Measurements from ENCODE around the gene PRKCB. TPM values are rescaled to one million over a fixed set of nuclear protein-coding genes. Genes with fewer than 3 reads are reported as not detected.

PRKCB gene
- total RNA-seq, 4 donors from 2014 or later = 2.0 to 8.6 (median 4.0) TPM

DNA sequence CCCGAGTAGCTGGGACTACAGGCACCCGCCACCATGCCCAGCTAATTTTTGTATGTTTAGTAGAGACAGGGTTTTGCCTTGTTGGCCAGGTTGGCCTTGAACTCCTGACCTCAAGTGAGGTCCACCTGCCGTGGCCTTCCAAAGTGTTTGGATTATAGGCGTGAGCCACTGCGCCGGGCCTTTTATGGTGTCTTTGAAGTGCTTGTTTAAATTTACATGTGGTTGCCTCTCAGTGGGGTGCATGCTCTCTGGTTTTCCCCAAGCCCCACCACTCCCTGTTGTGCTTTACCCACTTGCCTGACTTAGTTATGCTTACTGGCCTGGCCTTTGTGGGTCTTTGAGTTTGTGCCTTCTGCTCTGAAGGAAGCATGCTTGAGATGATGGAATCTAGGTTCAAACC lies 132.0 kb downstream of the PRKCB start:
- no peaks in the 10 kb centered on the region for H3K4me1 ChIP-seq

DNA sequence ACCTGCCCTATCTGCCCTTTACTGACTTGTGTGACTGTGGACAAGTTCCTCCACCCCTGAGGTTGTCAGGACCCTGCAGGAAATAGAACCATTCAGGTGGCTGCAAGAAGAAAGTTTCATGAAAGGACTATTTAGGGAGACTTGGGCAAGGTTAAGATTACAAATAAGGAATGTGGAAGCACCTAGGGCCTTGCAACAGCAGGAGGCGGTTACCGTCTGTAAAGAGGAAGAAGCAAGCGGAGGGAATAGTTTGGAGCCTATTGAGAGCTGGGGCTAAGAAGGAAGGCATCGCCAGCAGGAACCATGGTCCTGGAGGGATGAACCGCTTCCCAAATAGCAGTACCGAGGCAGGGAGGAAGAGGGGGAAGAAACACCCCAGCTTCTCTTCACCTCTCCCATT lies 132.4 kb downstream of the PRKCB start:
- Histone ChIP-seq H3K27me3 (no peaks in the 10 kb centered on the region), H3K9me3 (no peaks in the 10 kb centered on the region), H3K4me1 (no peaks in the 10 kb centered on the region), H3K27ac (no peak overlapping the region), H3K4me3 (replicated peaks in 1 of 3) (no peak overlapping the region), H3K36me3 (no peaks in the 10 kb centered on the region)
- TF ChIP-seq POLR2A (IDR thresholded peaks at IDR 0.05) = no peak
- TF ChIP-seq, protein P1, sequence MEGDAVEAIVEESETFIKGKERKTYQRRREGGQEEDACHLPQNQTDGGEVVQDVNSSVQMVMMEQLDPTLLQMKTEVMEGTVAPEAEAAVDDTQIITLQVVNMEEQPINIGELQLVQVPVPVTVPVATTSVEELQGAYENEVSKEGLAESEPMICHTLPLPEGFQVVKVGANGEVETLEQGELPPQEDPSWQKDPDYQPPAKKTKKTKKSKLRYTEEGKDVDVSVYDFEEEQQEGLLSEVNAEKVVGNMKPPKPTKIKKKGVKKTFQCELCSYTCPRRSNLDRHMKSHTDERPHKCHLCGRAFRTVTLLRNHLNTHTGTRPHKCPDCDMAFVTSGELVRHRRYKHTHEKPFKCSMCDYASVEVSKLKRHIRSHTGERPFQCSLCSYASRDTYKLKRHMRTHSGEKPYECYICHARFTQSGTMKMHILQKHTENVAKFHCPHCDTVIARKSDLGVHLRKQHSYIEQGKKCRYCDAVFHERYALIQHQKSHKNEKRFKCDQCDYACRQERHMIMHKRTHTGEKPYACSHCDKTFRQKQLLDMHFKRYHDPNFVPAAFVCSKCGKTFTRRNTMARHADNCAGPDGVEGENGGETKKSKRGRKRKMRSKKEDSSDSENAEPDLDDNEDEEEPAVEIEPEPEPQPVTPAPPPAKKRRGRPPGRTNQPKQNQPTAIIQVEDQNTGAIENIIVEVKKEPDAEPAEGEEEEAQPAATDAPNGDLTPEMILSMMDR (IDR thresholded peaks at IDR 0.05) = no peak
- no peak for DNase-seq
- 70 to 85% methylated on average over 6 of the region's 6 CpGs for WGBS, 2 donors
- intact Hi-C loops (cut with DNase I) = no loop called here

More for the DNA sequence above, 132.0 kb downstream of the PRKCB start:
- intact Hi-C loops (cut with DNase I) = no loop called here
- WGBS, 2 donors = 87 to 91% methylated on average over 5 to 6 of the region's 6 CpGs
- Histone ChIP-seq H3K27me3 (no peaks in the 10 kb centered on the region), H3K9me3 (no peaks in the 10 kb centered on the region), H3K36me3 (no peaks in the 10 kb centered on the region), H3K4me3 (replicated peaks in 1 of 3) (no peak overlapping the region), H3K27ac (no peak overlapping the region)
- TF ChIP-seq POLR2A (IDR thresholded peaks at IDR 0.05) = no peak
- TF ChIP-seq, protein P1 (IDR thresholded peaks at IDR 0.05) = no peak
- DNase-seq = no peak

DNA sequence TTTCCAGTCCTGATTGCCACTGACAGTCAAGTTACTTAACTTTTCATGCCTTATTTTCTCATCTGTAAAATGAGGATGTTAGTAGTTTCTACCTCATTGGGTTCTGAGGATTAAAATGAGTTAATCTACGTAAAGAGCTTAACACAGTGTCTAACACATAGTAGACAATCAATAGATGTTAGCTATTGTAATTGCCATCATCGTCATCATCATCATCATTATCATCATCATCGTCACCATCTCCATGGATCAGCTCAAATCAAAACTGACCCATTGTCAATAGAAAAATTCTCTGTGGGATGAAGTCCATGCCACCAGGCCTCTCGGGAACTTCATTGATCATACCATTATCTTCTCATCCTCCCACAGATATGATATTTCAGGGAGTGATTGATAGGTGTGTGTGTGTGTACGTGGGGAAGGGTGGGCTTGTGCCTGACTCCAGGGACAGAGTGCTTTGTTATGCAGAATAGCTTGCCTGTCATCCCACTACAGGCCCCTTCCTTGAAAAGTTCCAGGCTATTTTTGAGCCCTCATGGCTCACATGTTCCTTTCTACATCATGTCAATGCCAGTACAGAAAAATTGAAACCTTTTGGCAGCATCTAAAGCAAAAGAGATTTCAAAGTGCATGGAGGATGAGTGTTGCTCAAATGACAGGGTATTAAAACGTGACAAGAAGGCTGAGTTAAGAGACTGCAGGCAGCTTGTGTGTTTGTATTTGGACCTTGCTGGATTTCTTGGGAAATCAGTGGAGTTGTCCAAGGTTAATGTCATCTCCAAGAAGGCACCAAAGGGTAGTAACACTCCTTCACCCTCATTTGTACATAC lies 133.9 kb downstream of the PRKCB start:
- no peak for TF ChIP-seq POLR2A (IDR thresholded peaks at IDR 0.05)
- no peak overlapping the region for H3K27ac ChIP-seq
- intact Hi-C loops (cut with DNase I) = no loop called here
- no peaks in the 10 kb centered on the region for H3K9me3 ChIP-seq
- 71 to 82% methylated on average over 6 of the region's 6 CpGs for WGBS, 2 donors
- H3K4me3 ChIP-seq (replicated peaks in 1 of 3) = no peak overlapping the region
- no peaks in the 10 kb centered on the region for H3K4me1 ChIP-seq
- DNase-seq = no peak
- H3K36me3 ChIP-seq = no peaks in the 10 kb centered on the region
- no peaks in the 10 kb centered on the region for H3K27me3 ChIP-seq

DNA sequence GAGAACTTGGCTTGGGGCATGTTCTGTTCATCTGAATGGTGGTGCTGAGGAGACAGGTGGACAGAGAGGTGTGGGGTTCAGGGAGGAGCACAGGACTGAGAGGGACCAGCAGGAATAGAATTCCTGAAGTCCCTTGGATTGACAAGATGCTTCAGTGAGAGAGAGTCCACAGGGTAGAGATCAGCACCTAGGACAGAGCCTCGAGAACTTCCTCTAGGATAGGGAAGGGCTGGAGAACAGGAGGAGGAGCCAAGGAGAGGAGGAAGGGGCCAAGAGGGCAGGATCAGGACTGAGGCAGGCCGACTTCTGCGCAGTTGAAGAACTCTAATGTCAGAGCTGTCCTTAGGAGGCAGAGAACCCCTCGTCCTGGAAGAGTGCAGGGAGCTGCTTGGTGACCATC lies 138.4 kb downstream of the PRKCB start:
- Histone ChIP-seq H3K4me1 (no peaks in the 10 kb centered on the region), H3K9me3 (no peaks in the 10 kb centered on the region), H3K36me3 (no peaks in the 10 kb centered on the region), H3K27me3 (no peaks in the 10 kb centered on the region), H3K4me3 (replicated peaks in 1 of 3) (no peak overlapping the region), H3K27ac (no peak overlapping the region)
- TF ChIP-seq POLR2A (IDR thresholded peaks at IDR 0.05) = no peak
- TF ChIP-seq, protein P1 (IDR thresholded peaks at IDR 0.05) = no peak
- intact Hi-C loops (cut with DNase I) = no loop called here
- no peak for DNase-seq
- 26 to 42% methylated on average over 4 of the region's 4 CpGs for WGBS, 2 donors

DNA sequence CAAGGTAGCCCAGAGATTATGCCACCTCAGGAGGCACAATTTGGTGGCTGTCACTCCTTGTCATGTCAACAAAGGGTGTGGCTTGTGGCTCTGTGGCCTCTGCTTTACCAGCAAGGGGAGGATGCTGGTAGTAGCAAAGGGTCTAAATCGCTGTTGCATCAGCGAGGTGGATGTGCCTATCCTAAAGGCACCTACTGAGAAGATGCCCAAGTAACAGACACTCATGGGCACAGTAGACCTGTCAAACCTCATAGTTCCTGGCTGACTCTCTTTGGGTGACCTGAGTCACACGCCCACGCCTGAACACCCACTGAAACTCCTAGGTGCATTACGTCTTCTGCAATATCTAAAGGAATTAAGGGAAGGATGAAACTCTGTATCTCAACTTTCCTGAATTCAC lies 139.5 kb downstream of the PRKCB start:
- intact Hi-C loops (cut with DNase I) = no loop called here
- Histone ChIP-seq H3K27me3 (no peaks in the 10 kb centered on the region), H3K4me3 (replicated peaks in 1 of 3) (no peak overlapping the region), H3K27ac (no peak overlapping the region), H3K9me3 (no peaks in the 10 kb centered on the region), H3K4me1 (no peaks in the 10 kb centered on the region), H3K36me3 (no peaks in the 10 kb centered on the region)
- no peak for TF ChIP-seq POLR2A (IDR thresholded peaks at IDR 0.05)
- TF ChIP-seq, protein P1 (IDR thresholded peaks at IDR 0.05) = no peak
- WGBS, 2 donors = 90 to 99% methylated on average over 5 of the region's 5 CpGs
- DNase-seq = no peak

Measured in thyroid gland (tissue), 4 donors.